ENCODE data around the gene NPW.
A peak's percentile ranks its signal among the peaks of the same experiment; 100 is the strongest.

The NPW gene

DNA sequence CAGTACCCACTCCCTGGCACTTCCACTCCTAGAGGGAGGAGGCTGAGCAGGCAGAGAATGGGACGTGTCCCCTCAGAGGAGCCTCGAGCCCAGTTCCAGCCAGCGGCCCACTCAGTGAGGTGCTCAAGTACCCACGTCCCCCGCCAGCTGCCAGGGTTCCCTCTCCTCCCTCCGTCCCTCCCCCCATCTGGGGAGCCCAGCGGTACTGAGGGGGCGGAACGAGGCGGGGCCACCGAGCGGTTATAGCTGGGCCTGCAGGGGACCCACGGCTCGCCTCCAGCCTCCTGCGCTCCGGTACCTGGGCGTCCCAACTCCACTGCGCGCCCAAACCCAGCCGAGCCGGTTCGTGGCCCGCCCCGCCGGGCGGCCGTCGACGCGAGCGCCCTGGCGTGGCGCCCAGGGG lies at the start of gene NPW:
Gene NPW (plus strand): TSS at position 268 of the 403 bp plus-strand sequence.
- peak within 1 kb of the TSS; percentile 62; the same call in 1 of the 2 replicates for H3K9ac ChIP-seq (ENCODE audit: low read depth, low read length)
- no peaks in the 10 kb centered on the region for H3K9me3 ChIP-seq (ENCODE audit: control insufficient read depth, insufficient read depth, low read length)
- peaks cover 6% of the 10 kb centered on the region; the same call in 1 of the 2 replicates for H3K4me1 ChIP-seq (ENCODE audit: insufficient read depth, low read length)
- H3K36me3 ChIP-seq (ENCODE audit: insufficient read depth, low read length), result no peaks in the 10 kb centered on the region

DNA sequence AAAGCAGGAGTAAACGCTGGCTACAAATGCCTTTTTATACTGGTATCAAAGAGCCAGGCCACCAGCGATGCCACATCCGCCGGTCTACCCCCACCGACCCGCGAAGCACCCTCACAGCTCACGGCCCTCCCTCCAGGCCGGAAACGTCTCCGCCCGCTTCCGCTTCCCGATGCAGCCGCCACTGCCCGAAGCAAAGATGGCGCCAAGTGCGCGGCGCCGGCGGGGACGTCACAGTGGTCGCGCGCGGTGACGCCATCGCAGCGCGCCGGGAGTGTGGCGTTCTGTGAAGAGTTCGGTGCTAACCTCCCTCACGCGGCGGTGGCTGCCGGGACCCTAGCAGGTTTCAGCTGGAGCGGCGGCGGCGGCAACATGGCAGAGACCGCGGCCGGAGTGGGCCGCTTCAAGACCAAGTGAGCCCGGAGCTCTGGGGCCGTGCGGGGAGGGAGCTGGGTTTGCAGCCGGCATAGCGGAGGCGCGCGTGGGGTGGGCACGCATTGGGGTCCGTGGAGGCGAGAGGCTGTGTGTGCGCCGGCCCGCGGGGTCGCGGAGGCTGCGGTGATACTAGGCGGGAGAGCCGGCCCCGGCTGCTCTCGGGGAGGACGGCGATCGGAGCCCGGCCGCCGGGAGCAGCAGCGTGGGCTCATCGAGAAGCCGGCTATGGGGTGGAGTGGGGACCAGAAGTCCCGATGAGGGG lies 47.6 kb upstream of the NPW start, which contains the start of gene TBL3:
Gene TBL3 (plus strand): TSS at position 258 of the 694 bp plus-strand sequence. CDS start 112 bp downstream, at position 370.
- Histone ChIP-seq H3K9ac (ENCODE audit: low read depth, low read length) (peak within 1 kb of the TSS; percentile 98), H3K4me1 (ENCODE audit: insufficient read depth, low read length) (no peaks in the 10 kb centered on the region), H3K36me3 (ENCODE audit: insufficient read depth, low read length) (no peaks in the 10 kb centered on the region), H3K9me3 (ENCODE audit: control insufficient read depth, insufficient read depth, low read length) (no peaks in the 10 kb centered on the region)

DNA sequence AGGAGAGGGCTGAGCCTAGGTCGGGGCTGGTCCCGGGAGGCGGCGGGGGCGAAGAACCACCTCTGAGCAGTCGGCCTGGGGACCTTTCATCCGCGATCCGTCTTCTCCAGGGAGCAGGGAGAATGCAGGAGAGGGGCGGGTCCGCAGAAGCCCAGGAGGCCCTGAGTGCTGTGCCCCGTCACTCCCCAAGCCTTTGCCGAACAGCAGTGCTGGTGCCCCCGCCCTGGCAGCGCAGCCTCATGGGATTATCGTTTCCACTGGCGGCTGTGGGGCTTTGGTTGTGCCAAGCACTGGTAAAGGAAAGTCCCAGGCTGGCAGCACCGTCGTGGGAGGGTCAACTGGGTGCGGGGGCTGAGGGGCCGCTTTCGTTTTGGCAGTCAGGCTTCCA lies 47.1 kb upstream of the NPW start:
- no peaks in the 10 kb centered on the region for H3K9me3 ChIP-seq (ENCODE audit: control insufficient read depth, insufficient read depth, low read length)
- no peaks in the 10 kb centered on the region for H3K4me1 ChIP-seq (ENCODE audit: insufficient read depth, low read length)
- H3K9ac ChIP-seq (ENCODE audit: low read depth, low read length), result peak overlapping the region; percentile 98
- H3K36me3 ChIP-seq (ENCODE audit: insufficient read depth, low read length), result no peaks in the 10 kb centered on the region

DNA sequence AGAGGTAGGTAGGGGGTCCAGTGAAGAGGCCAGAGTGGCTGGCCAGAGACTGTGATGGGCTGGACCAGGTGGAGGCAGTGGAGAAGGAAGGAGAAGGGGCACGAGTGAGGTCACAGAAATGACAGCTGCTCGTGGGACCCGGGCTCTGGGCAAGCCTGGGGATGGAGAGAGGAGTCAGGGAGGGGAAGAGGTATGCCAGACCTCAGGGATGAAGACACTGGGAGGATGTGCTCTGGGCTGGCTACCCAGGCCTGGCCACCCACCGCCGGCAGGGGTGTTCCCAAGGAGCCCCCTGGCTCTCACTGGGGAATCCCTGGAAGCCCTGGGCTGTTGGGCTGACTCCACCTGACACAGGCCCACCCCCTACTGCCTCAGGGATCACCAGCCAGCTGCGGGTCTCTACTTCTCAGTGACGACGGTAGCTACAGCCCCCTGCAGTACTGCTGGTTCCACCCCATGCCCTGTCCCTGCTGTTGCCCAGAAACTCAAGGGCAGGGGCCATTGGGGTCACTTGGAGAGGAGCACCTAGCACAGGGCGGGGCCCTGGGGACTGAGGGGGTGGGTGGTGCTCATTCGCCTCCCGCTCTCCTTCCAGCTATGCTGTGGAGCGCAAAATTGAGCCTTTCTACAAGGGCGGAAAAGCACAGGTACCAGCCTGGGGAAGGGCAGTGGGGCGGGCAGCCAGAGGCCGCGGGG lies 46.0 kb upstream of the NPW start:
- H3K36me3 ChIP-seq (ENCODE audit: insufficient read depth, low read length), result no peaks in the 10 kb centered on the region
- no peak overlapping the region for H3K9ac ChIP-seq (ENCODE audit: low read depth, low read length)
- no peaks in the 10 kb centered on the region for H3K9me3 ChIP-seq (ENCODE audit: control insufficient read depth, insufficient read depth, low read length)
- H3K4me1 ChIP-seq (ENCODE audit: insufficient read depth, low read length), result no peaks in the 10 kb centered on the region

DNA sequence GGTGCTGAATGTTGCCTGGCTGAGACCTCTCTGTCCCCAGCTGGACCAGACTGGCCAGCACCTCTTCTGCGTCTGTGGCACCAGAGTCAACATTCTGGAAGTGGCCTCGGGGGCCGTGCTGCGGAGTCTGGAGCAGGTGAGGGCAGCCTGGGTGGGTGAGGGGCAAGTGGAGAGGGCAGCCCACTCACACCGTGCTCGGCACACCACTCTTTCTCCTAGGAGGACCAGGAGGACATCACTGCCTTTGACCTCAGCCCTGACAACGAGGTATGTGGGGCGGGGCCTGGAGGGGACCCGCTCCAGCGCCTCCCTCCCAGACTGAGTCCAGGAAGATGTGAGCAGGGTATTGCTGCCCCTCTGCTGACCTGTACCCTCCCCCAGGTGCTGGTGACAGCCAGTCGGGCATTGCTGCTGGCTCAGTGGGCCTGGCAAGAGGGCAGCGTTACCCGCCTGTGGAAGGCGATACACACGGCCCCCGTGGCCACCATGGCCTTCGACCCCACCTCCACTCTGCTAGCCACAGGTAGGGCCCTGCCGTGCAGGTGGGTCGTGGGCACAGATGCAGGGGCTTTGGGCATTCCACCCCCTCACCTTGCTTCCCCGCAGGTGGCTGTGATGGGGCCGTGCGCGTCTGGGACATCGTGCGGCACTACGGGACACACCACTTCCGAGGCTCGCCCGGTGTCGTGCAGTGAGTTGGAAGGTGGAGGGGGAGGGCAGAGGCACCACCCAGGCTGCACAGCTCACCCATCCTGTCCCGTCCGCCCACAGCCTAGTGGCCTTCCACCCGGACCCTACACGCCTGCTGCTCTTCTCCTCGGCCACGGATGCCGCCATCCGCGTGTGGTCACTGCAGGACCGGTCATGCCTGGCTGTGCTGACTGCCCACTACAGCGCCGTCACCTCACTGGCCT lies 45.2 kb upstream of the NPW start:
- Histone ChIP-seq H3K9me3 (ENCODE audit: control insufficient read depth, insufficient read depth, low read length) (no peaks in the 10 kb centered on the region), H3K9ac (ENCODE audit: low read depth, low read length) (no peak overlapping the region), H3K36me3 (ENCODE audit: insufficient read depth, low read length) (no peaks in the 10 kb centered on the region), H3K4me1 (ENCODE audit: insufficient read depth, low read length) (no peaks in the 10 kb centered on the region; the same call in 1 of the 2 replicates)

DNA sequence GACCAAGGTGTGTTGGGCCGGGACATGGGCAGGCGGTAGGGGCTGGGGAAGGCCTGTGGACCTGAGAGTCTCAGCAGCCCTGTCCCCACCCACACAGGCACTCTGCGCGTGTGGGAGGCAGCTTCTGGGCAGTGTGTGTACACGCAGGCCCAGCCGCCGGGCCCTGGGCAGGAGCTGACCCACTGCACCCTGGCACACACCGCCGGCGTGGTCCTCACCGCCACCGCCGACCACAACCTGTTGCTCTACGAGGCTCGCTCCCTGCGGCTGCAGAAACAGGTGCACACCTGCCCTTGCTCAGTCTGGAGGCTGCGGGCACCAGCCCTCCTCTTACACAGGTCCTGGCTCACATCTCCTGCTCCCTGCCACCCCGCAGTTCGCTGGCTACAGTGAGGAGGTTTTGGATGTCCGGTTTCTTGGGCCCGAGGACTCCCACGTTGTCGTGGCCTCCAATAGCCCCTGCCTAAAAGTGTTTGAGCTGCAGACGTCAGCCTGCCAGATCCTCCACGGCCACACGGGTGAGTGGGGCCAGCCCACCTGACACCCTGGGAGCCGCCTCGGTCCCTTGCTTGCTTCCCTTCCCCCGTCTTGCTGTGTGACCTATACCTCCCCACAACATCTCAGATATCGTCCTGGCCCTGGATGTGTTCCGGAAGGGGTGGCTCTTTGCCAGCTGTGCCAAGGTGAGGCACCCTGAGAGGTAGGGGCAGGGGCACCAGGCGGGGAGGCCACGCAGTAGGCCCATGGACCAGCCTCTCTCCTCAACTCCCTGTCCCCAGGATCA lies 44.0 kb upstream of the NPW start:
- no peak overlapping the region for H3K9ac ChIP-seq (ENCODE audit: low read depth, low read length)
- no peaks in the 10 kb centered on the region; the same call in 1 of the 2 replicates for H3K4me1 ChIP-seq (ENCODE audit: insufficient read depth, low read length)
- H3K9me3 ChIP-seq (ENCODE audit: control insufficient read depth, insufficient read depth, low read length), result no peaks in the 10 kb centered on the region
- H3K36me3 ChIP-seq (ENCODE audit: insufficient read depth, low read length), result no peaks in the 10 kb centered on the region

DNA sequence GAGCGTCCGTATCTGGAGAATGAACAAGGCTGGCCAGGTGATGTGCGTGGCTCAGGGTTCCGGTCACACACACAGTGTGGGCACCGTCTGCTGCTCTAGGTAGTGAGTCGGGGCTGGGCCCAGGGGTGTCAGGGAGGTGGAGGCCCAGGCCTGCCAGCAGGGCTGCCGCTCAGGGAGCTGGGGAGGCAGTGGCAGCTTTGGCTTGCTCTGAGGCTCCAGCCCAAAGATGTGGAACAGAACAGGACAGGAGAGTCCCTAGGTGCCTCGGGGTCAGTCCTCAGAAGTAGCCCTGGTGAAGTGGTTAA lies 43.4 kb upstream of the NPW start:
- Histone ChIP-seq H3K9me3 (ENCODE audit: control insufficient read depth, insufficient read depth, low read length) (no peaks in the 10 kb centered on the region), H3K36me3 (ENCODE audit: insufficient read depth, low read length) (no peaks in the 10 kb centered on the region), H3K4me1 (ENCODE audit: insufficient read depth, low read length) (peaks cover under 1% of the 10 kb centered on the region; the same call in 1 of the 2 replicates), H3K9ac (ENCODE audit: low read depth, low read length) (no peak overlapping the region)

DNA sequence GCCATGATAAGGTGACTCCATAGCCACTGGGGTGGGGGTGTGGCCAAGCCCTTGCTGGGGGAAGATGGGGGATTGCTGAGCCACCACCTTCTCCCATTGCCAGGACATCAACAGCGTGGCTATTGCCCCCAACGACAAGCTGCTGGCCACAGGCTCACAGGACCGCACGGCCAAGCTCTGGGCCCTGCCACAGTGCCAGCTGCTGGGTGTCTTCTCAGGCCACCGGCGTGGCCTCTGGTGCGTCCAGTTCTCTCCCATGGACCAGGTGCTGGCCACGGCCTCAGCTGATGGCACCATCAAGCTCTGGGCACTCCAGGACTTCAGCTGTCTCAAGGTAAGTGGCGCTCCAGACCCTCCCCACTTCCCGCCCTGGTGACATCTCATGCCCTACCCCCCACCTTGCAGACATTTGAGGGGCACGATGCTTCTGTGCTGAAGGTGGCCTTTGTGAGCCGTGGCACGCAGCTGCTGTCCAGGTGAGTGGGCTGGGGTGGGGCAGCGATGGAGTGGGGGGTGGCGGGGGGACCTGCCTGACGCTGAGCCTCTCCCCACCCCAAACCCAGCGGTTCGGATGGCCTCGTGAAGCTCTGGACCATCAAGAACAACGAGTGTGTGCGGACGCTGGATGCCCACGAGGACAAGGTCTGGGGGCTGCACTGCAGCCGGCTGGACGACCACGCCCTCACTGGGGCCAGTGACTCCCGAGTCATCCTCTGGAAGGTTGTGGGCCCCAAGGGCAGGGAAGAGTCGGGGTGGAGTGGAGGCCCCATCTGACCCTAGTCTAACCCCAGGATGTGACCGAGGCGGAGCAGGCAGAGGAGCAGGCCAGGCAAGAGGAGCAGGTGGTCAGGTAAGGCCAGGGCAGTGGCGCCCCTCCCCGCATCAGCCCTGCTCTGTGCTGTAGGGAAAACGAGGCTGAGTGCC lies 42.4 kb upstream of the NPW start:
- Histone ChIP-seq H3K4me1 (ENCODE audit: insufficient read depth, low read length) (peaks cover 6% of the 10 kb centered on the region; the same call in 1 of the 2 replicates), H3K9ac (ENCODE audit: low read depth, low read length) (no peak overlapping the region), H3K36me3 (ENCODE audit: insufficient read depth, low read length) (no peaks in the 10 kb centered on the region), H3K9me3 (ENCODE audit: control insufficient read depth, insufficient read depth, low read length) (no peaks in the 10 kb centered on the region)

DNA sequence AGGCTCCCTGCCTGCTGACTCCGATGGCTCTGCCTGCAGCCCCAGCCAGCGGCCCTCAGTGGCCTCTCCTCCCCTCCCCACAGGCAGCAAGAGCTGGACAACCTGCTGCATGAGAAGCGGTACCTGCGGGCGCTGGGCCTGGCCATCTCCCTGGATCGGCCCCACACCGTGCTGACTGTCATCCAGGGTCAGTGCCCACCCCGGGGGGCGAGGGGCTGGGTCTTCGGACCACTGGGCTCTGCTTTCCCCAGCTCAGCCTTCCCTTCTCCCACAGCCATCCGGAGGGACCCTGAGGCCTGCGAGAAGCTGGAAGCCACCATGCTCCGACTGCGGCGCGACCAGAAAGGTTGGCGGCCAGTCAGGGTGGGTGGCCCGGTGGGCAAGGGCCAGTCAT lies 41.7 kb upstream of the NPW start:
- H3K9me3 ChIP-seq (ENCODE audit: control insufficient read depth, insufficient read depth, low read length), result no peaks in the 10 kb centered on the region
- no peak overlapping the region for H3K9ac ChIP-seq (ENCODE audit: low read depth, low read length)
- H3K4me1 ChIP-seq (ENCODE audit: insufficient read depth, low read length), result peaks cover 7% of the 10 kb centered on the region; the same call in 1 of the 2 replicates
- no peaks in the 10 kb centered on the region for H3K36me3 ChIP-seq (ENCODE audit: insufficient read depth, low read length)

DNA sequence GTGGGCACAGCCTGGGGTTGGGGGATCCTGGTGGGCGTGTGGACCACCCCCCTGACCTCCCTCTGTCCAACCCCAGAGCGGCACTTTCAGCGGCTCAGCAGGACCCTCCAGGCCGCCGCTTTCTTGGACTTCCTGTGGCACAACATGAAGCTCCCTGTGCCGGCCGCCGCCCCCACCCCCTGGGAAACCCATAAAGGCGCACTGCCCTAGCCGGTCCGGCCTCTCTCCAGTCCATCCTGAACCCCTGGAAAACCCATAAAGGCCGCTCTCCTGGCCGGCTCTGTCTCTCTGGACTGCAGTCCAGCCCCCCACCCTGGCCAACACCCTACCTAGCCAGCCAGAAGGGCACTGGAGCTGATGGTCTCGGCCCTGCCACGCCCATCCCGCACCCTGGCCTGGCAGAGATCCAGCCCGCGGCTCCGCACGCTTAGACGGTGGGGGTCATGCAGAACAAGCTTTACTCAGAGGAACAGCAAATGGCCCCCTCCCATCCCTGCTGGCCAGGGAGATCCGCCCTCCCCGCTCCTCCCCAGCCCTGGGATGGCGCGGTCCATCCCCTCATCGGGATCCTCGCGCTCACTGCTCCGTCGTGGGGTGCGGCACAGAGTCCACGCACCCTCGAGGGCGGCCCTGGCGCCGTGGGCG lies 41.0 kb upstream of the NPW start:
- peaks cover 11% of the 10 kb centered on the region; the same call in 1 of the 2 replicates for H3K4me1 ChIP-seq (ENCODE audit: insufficient read depth, low read length)
- H3K36me3 ChIP-seq (ENCODE audit: insufficient read depth, low read length), result no peaks in the 10 kb centered on the region
- H3K9ac ChIP-seq (ENCODE audit: low read depth, low read length), result peak overlapping the region; percentile 58; the same call in 1 of the 2 replicates

DNA sequence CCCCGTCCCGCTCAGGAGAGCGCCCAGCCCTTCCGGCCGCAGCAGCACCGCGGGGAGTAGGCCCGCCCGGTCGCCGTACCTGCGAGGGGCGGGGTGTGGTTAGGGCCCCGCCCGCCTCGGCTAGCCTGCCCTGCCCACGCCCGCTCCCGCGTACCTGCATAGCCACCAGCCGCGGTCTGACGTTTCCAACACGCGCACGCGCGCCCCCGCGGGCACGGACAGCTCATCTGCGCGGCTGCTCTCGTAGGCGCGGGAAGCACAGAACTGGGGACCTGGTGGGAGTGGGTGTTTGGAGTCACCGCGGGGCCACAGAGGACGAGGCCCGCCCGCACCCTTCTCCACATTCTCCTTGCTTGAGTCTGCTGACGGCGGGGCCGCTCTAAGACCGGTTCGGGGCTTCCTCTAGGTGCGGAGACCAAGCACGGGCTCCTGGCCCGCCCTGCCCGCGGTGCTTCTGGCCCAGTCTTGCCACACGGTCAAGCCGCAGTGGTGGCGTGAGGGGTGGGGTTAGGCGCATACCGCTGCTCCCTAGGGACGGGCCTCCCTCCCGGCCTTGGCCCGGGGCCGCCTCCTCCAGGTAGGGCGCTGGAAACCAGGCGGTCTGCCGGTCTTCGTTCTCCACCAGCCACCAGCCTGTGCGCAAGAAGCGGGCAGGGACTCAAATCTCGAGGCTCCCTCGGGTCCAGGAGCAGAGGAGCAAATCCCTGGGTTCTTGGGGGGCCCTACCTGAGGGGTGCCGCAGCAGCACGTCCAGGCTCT lies 40.1 kb upstream of the NPW start:
- no peaks in the 10 kb centered on the region for H3K36me3 ChIP-seq (ENCODE audit: insufficient read depth, low read length)
- H3K4me1 ChIP-seq (ENCODE audit: insufficient read depth, low read length), result peaks cover 11% of the 10 kb centered on the region; the same call in 1 of the 2 replicates

More for the DNA sequence above, 41.0 kb upstream of the NPW start:
- no peaks in the 10 kb centered on the region for H3K9me3 ChIP-seq (ENCODE audit: control insufficient read depth, insufficient read depth, low read length)

More for the DNA sequence above, 40.1 kb upstream of the NPW start:
- H3K9ac ChIP-seq (ENCODE audit: low read depth, low read length), result peak overlapping the region; percentile 58
- no peaks in the 10 kb centered on the region for H3K9me3 ChIP-seq (ENCODE audit: control insufficient read depth, insufficient read depth, low read length)
